Chondrocyte (in vitro differentiated cells): ENCODE data around the gene HNRNPUL1. TPM values are rescaled to one million over a fixed set of nuclear protein-coding genes. Genes with fewer than 3 reads are reported as not detected.

Experiments
- DNase-seq: peaks from one replicate; pipeline ENCODE4 v3.0.0; 2021; ENCODE audit warnings: mixed read lengths, low spot score
- H3K27ac Mint-ChIP-seq: one replicate; pipeline ENCODE4 v1.8.0; 2021; ENCODE audit warnings: mild to moderate bottlenecking, moderate library complexity, mixed read lengths; ENCODE audit not compliant: unreplicated experiment
- H3K27me3 Mint-ChIP-seq: 2 replicates; pipeline ENCODE4 v1.8.0; 2021; ENCODE audit warnings: low read depth, mixed read lengths
- H3K36me3 Mint-ChIP-seq: 2 replicates; pipeline ENCODE4 v1.8.0; 2021; ENCODE audit warnings: low read depth, mixed read lengths
- H3K4me1 Mint-ChIP-seq: 2 replicates; pipeline ENCODE4 v1.8.0; 2021; ENCODE audit warnings: low read depth, mild to moderate bottlenecking, mixed read lengths
- H3K4me3 Mint-ChIP-seq: one replicate; pipeline ENCODE4 v1.8.0; 2021; ENCODE audit warnings: mild to moderate bottlenecking, moderate library complexity, mixed read lengths; ENCODE audit not compliant: unreplicated experiment
- H3K9me3 Mint-ChIP-seq: 2 replicates; pipeline ENCODE4 v1.8.0; 2021; ENCODE audit warnings: low read depth, mixed read lengths
- CTCF ChIP-seq: fragments of 200-600 bp; sonication (generic); IDR thresholded peaks from 2 replicates; pipeline ENCODE4 v1.5.0; 2021; ENCODE audit warnings: antibody characterized with exemption, mild to moderate bottlenecking, moderate library complexity
- total RNA-seq: library from RNA; stranded (reverse); gene quantifications from 3 replicates; pipeline ENCODE4 v1.2.1, GENCODE V29; 2021

HNRNPUL1 gene
- total RNA-seq, 1 donor from 2014 or later: 158 TPM

DNA sequence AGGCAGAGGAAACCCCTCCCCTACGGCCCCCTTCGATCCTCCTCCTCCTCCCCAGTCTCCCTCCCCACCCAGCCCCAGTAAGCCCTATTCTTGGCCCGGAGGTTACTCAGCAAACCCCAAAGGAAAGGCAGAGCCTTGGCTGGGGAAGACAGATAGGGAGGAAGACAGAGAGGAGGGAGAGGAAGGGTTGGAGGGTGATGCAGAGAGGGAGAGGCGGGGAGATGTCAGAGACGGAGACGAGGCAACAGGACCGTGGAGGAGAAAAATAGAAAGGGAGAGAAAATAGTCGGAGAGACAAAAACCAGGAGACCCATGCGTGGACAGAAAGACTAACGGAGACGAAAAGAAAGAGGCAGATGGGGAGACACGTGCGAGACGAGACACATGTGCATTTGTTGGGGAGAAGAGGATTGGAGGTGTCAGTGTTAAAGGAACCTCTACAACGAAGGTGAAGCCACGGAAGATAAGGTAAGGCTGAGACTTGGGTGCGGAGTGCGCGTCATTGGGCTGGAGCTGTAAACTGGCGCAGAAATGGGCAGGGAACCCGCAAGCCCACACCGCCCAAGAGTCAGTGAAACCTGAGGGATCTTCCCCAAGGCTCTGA lies 86.7 kb downstream of the HNRNPUL1 start:
- no peak for TF ChIP-seq CTCF
- H3K4me1 Mint-ChIP-seq: peaks cover 30% of the 10 kb centered on the region
- H3K36me3 Mint-ChIP-seq: peaks cover 13% of the 10 kb centered on the region
- no peak for DNase-seq
- no peaks in the 10 kb centered on the region for H3K9me3 Mint-ChIP-seq
- H3K27me3 Mint-ChIP-seq: no peaks in the 10 kb centered on the region
- H3K27ac Mint-ChIP-seq: peak overlapping the region; percentile 69
- peak overlapping the region; percentile 98 for H3K4me3 Mint-ChIP-seq

- Mint-ChIP-seq H3K36me3 (peaks cover 9% of the 10 kb centered on the region), H3K4me1 (peaks cover 30% of the 10 kb centered on the region), H3K27ac (peak overlapping the region; percentile 95), H3K4me3 (peak overlapping the region; percentile 98), H3K27me3 (no peaks in the 10 kb centered on the region), H3K9me3 (no peaks in the 10 kb centered on the region)
- DNase-seq: no peak
- no peak for TF ChIP-seq CTCF
These were observed 87.4 kb downstream of the HNRNPUL1 start for GRCh38 chr19:41351339-41352245.

- Mint-ChIP-seq H3K27ac (peak overlapping the region; percentile 95), H3K4me3 (peak overlapping the region; percentile 98), H3K27me3 (no peaks in the 10 kb centered on the region), H3K4me1 (peaks cover 30% of the 10 kb centered on the region), H3K36me3 (peaks cover 9% of the 10 kb centered on the region), H3K9me3 (no peaks in the 10 kb centered on the region)
- no peak for TF ChIP-seq CTCF
- DNase-seq: no peak
These were observed 88.1 kb downstream of the HNRNPUL1 start for GRCh38 chr19:41352279-41352608.

- Mint-ChIP-seq H3K27ac (peak overlapping the region; percentile 85), H3K4me1 (peaks cover 30% of the 10 kb centered on the region), H3K9me3 (no peaks in the 10 kb centered on the region), H3K4me3 (peak overlapping the region; percentile 98), H3K36me3 (peaks cover 9% of the 10 kb centered on the region), H3K27me3 (no peaks in the 10 kb centered on the region)
- peak; percentile 78 for TF ChIP-seq CTCF
- no peak for DNase-seq
These were observed 88.7 kb downstream of the HNRNPUL1 start for GRCh38 chr19:41352609-41353465.
